Stimulated activated CD4-positive, alpha-beta T cell treated with anti-CD3 and anti-CD28 coated beads, Interleukin-4, amount 100 ng/mL, for 1 hour (primary cell): ENCODE results near the gene ZNF70.
A peak's percentile ranks its signal among the peaks of the same experiment; 100 is the strongest.

Experiments used
- DNase-seq: peaks from one replicate; pipeline ENCODE4 v3.0.0-alpha.2; 2020

The ZNF70 gene

GRCh38 chr22:23778577-23778900, 27.6 kb upstream of the ZNF70 start:
- DNase-seq, result no peak

- no peak for DNase-seq
Measured at GRCh38 chr22:23777776-23778576, 27.1 kb upstream of the ZNF70 start.

- DNase-seq, result no peak
Measured at GRCh38 chr22:23775779-23776375, 25.0 kb upstream of the ZNF70 start.

GRCh38 chr22:23774922-23775436, 24.1 kb upstream of the ZNF70 start:
- DNase-seq, result no peak

- DNase-seq, result no peak
Measured at GRCh38 chr22:23774114-23774921, 23.4 kb upstream of the ZNF70 start.

- no peak for DNase-seq
Measured at GRCh38 chr22:23773483-23774113, 22.7 kb upstream of the ZNF70 start.

- DNase-seq, result peak; percentile 65
Measured at GRCh38 chr22:23772649-23773473, 21.9 kb upstream of the ZNF70 start, which contains the start of gene MMP11. Gene MMP11 (plus strand): TSS chr22:23772849. CDS start chr22:23772871, 22 bp downstream.

GRCh38 chr22:23772315-23772648, 21.4 kb upstream of the ZNF70 start:
- DNase-seq, result no peak

- DNase-seq, result no peak
Measured at GRCh38 chr22:23769321-23769965, 18.5 kb upstream of the ZNF70 start.

GRCh38 chr22:23767673-23768548, 17.0 kb upstream of the ZNF70 start, which contains the start of gene CHCHD10:
Gene CHCHD10 (minus strand): TSS chr22:23767972. CDS start chr22:23767874, 98 bp downstream.
- DNase-seq, result peak; percentile 79

- DNase-seq, result no peak
Measured at GRCh38 chr22:23767303-23767672, 16.4 kb upstream of the ZNF70 start.

- DNase-seq, result no peak
Measured at GRCh38 chr22:23764899-23765881, 14.3 kb upstream of the ZNF70 start.

GRCh38 chr22:23763954-23764353, 13.0 kb upstream of the ZNF70 start:
- no peak for DNase-seq

GRCh38 chr22:23763579-23763945, 12.7 kb upstream of the ZNF70 start:
- peak; percentile 69 for DNase-seq

GRCh38 chr22:23762842-23763578, 12.1 kb upstream of the ZNF70 start, which contains the start of gene C22orf15:
Gene C22orf15 (plus strand): TSS chr22:23762990. CDS start chr22:23763307, 317 bp downstream.
- no peak for DNase-seq

- DNase-seq, result no peak
Measured at GRCh38 chr22:23760056-23760455, 9.1 kb upstream of the ZNF70 start.

- DNase-seq, result no peak
Measured at GRCh38 chr22:23759566-23759965, 8.7 kb upstream of the ZNF70 start.

- no peak for DNase-seq
Measured at GRCh38 chr22:23756891-23757290, 6.0 kb upstream of the ZNF70 start.
